GM12878 (cell line): ENCODE data around the gene RADIL. TPM values are rescaled to one million over a fixed set of nuclear protein-coding genes. Genes with fewer than 3 reads are reported as not detected.

Source experiments
- ATAC-seq: fragments of 200-7000 bp; cut with Tn5 transposase; 3 replicates; pipeline ENCODE4 v1.9.1; 2020; ENCODE audit warnings: mild to moderate bottlenecking, moderate library complexity
- BruUV-seq: library from RNA; stranded (reverse); fragments of 400-500 nt; replicated peaks from 2 replicates; lab custom pipeline; 2021; lab: Mats Ljungman, UMichigan
- CTCF ChIA-PET: fragments of 300-600 bp; sonication (Branson Sonifier 250); formaldehyde crosslinking; extraction: SDS; loops from one replicate; lab custom pipeline; 2021; ENCODE audit warnings: inconsistent platforms; lab: Yijun Ruan, JAX
- POLR2A ChIA-PET: fragments of 350-600 bp; formaldehyde crosslinking; extraction: SDS; loops from one replicate; lab custom pipeline; 2021; ENCODE audit warnings: inconsistent platforms; lab: Charles Lee
- RAD21 ChIA-PET: fragments of 300-600 bp; sonication (Branson Sonifier 250); formaldehyde crosslinking; loops from one replicate; lab custom pipeline; 2023; ENCODE audit warnings: antibody characterized with exemption; ENCODE audit not compliant: unreplicated experiment; lab: Charles Lee
- SMC1A ChIA-PET: fragments of 300-600 bp; sonication (Branson Sonifier 250); formaldehyde crosslinking; loops from one replicate; lab custom pipeline; 2023; ENCODE audit not compliant: unreplicated experiment, uncharacterized antibody; lab: Charles Lee
- DNase-seq: peaks from one replicate; pipeline ENCODE4 v3.0.0-alpha.2; 2011; ENCODE audit warnings: low read depth, low spot score
- FAIRE-seq: peaks from 3 replicates; lab custom pipeline; 2011; peaks lifted over from hg19 to GRCh38; lab: Jason Lieb, UNC
- H2AFZ ChIP-seq: 2 replicates; pipeline ENCODE4 v1.6.0; 2011; ENCODE audit warnings: low read depth, low read length, control low read depth; ENCODE audit not compliant: control insufficient read depth
- H3K27ac ChIP-seq: 2 replicates; pipeline ENCODE4 v1.5.1; 2011; ENCODE audit warnings: control low read depth; ENCODE audit not compliant: control insufficient read depth, insufficient read depth
- H3K27me3 ChIP-seq, 2 experiments: replicated peaks in 1 of 2; 2 replicates each; pipeline versions ENCODE4 v1.6.0 to v1.6.1; 2011; ENCODE audit warnings: low read length in 1 of 2; ENCODE audit not compliant: control insufficient read depth in 2 of 2, insufficient read depth in 2 of 2
- H3K36me3 ChIP-seq, 2 experiments: 2 replicates each; pipeline ENCODE4 v1.5.1; 2011; ENCODE audit warnings: low read length in 1 of 2; ENCODE audit not compliant: control insufficient read depth in 2 of 2, insufficient read depth in 2 of 2
- H3K4me1 ChIP-seq: 2 replicates; pipeline ENCODE4 v1.6.1; 2011; ENCODE audit warnings: mild to moderate bottlenecking, low read length, moderate library complexity, mixed read lengths; ENCODE audit not compliant: control insufficient read depth, insufficient read depth
- H3K4me2 ChIP-seq: 2 replicates; pipeline ENCODE4 v1.6.0; 2011; ENCODE audit warnings: control low read depth; ENCODE audit not compliant: control insufficient read depth, insufficient read depth
- H3K4me3 ChIP-seq: fragments of 200-600 bp; sonication (generic); 2 replicates; pipeline ENCODE4 v1.5.1; 2016
- H3K79me2 ChIP-seq: 2 replicates; pipeline ENCODE4 v1.6.0; 2011; ENCODE audit warnings: low read length; ENCODE audit not compliant: control insufficient read depth, insufficient read depth
- H3K9ac ChIP-seq: 2 replicates; pipeline ENCODE4 v1.8.0; 2011; ENCODE audit warnings: low read length, control low read depth, mixed read lengths; ENCODE audit not compliant: control insufficient read depth, insufficient read depth
- H3K9me3 ChIP-seq: replicated peaks from 3 replicates; pipeline ENCODE4 v1.5.1; 2011; ENCODE audit warnings: mild to moderate bottlenecking, low read length; ENCODE audit not compliant: control insufficient read depth, insufficient read depth
- H4K20me1 ChIP-seq: 2 replicates; pipeline ENCODE4 v1.6.0; 2011; ENCODE audit not compliant: control insufficient read depth, insufficient read depth
- ATF2 ChIP-seq: IDR thresholded peaks from 2 replicates; pipeline ENCODE4 v1.6.1; 2012; ENCODE audit warnings: low read length, inconsistent platforms
- E2F4 ChIP-seq: IDR thresholded peaks from 2 replicates; pipeline ENCODE4 v1.6.1; 2012; ENCODE audit warnings: low read depth, low read length, improper control_type of control experiment
- ETV6 ChIP-seq, 2 experiments: fragments of 450-650 bp in 1 of 2; IDR thresholded peaks in 1 of 2; conservative IDR thresholded peaks in 1 of 2; 2 replicates each; pipeline ENCODE4 v1.6.1; 2014; ENCODE audit warnings: antibody characterized with exemption in 1 of 2, borderline replicate concordance in 1 of 2, low read depth in 1 of 2, mild to moderate bottlenecking in 1 of 2, moderate library complexity in 1 of 2
- STAT3 ChIP-seq: IDR thresholded peaks from 2 replicates; pipeline ENCODE4 v1.6.1; 2011; ENCODE audit warnings: low read depth, low read length, improper control_type of control experiment
- ZNF207 ChIP-seq: fragments of 450-650 bp; IDR thresholded peaks from 2 replicates; pipeline ENCODE4 v1.6.1; 2014; ENCODE audit warnings: antibody characterized with exemption, mild to moderate bottlenecking, borderline replicate concordance
- WGBS: methylation state at CpG from one replicate; pipeline ENCODE4 v1.1.6; 2016; ENCODE audit warnings: low lambda C conversion rate; ENCODE audit not compliant: insufficient replicate concordance, insufficient coverage; ENCODE audit errors: missing lambda C conversion rate; 5-methylcytosine and 5-hydroxymethylcytosine counted together
- in situ Hi-C: fragments of 300-500 bp; cut with MboI; formaldehyde crosslinking; loops from 9 replicates; pipeline ENCODE4 v1.14.3; 2018; ENCODE audit warnings: mixed read lengths
- intact Hi-C: fragments of 100-400 bp; cut with micrococcal nuclease; formaldehyde crosslinking; loops from one replicate; pipeline ENCODE4 v1.14.2; 2022; ENCODE audit not compliant: unreplicated experiment
- polyA plus RNA-seq, 11 experiments: library from polyadenylated mRNA; depleted of rRNA in 4 of 11; unstranded in 6 of 11; stranded (reverse) in 5 of 11; fragments of >200 nt; fragmentation: Nextera tagmentation in 4 of 11; fragmentation: Illumina TruSeq in 1 of 11; extraction: Ambion mirVana in 4 of 11; extraction: Trizol in 1 of 11; gene quantifications; 1 replicate in 1 of 11; 2 replicates in 10 of 11; pipeline versions ENCODE4 v1.2.1 to v1.2.3, GENCODE V29; 2011 to 2016; ENCODE audit warnings: inconsistent platforms in 2 of 11, missing spikeins in 2 of 11, low read depth in 1 of 11
- total RNA-seq, 4 experiments: library from RNA; depleted of rRNA in 3 of 4; stranded (reverse); fragments of >200 nt in 3 of 4; fragmentation: Illumina TruSeq in 1 of 4; extraction: Trizol in 1 of 4; gene quantifications; 2 replicates each; pipeline versions ENCODE4 v1.2.1 to v1.2.3, GENCODE V29; 2013 to 2021

RADIL gene
- total and polyA plus RNA-seq, 10 of the 15 experiments (the other 5 are each of a cell fraction or from before 2014, with no cell fraction given): 0.05 to 0.06 TPM; not detected in 8

- no peak overlapping the region for H3K9ac ChIP-seq
- RAD21 ChIA-PET: interaction anchor here (1.5 kb wide), 1 partner anchor 19 kb away, joined by 3 read pairs; no protein-coding TSS in a partner anchor
- ATAC-seq (no peak), DNase-seq (no peak), FAIRE-seq (no peak)
- TF ChIP-seq E2F4 (no peak), ZNF207 (no peak), ETV6 (conservative IDR thresholded peaks at IDR 0.05 in 1 of 2, IDR thresholded peaks at IDR 0.05 in 1 of 2; ENCODE audit: borderline replicate concordance in 1 of 2, low read depth in 1 of 2) (no peak), STAT3 (no peak), ATF2 (no peak)
- 98% methylated on average over 5 of the region's 5 CpGs for WGBS
- H4K20me1 ChIP-seq: no peaks in the 10 kb centered on the region; the same call in 1 of the 2 replicates
- intact Hi-C loops: no loop called here
- SMC1A ChIA-PET: no interaction called here
- in situ Hi-C loops: no loop called here
- no peak overlapping the region for H2AFZ ChIP-seq
- peaks cover 37% of the 10 kb centered on the region for H3K79me2 ChIP-seq
- no peak overlapping the region for H3K27ac ChIP-seq
- no peak overlapping the region for H3K4me2 ChIP-seq
- no peaks in the 10 kb centered on the region for H3K9me3 ChIP-seq
- H3K4me1 ChIP-seq: peaks cover 9% of the 10 kb centered on the region
- POLR2A ChIA-PET: no interaction called here
- BruUV-seq: no TSS peak
- CTCF ChIA-PET: no interaction called here
- H3K4me3 ChIP-seq: no peak overlapping the region
- H3K27me3 ChIP-seq: no peaks in the 10 kb centered on the region
- peaks cover 7 to 13% of the 10 kb centered on the region in 2 experiments for H3K36me3 ChIP-seq
Observed at GRCh38 chr7:4779118-4779517, 104.4 kb downstream of the RADIL start.
